T-helper 1 cell treated with Interleukin-12 subunit alpha and Interleukin-12 subunit beta and Interleukin-4 antibody, amounts not matched to agents 30 μg/mL and 1 μg/mL, for 36 hours (primary cell): Measurements from ENCODE around the gene CD2BP2.
A peak's percentile ranks its signal among the peaks of the same experiment; 100 is the strongest.
"Not testable (repeated sequence)": the region's sequence is repeated elsewhere in the genome, so short reads cannot be mapped to it uniquely, and the experiment has no call there.

Experiments
- H3K27ac Mint-ChIP-seq: one replicate; pipeline ENCODE4 v1.8.0; 2021; ENCODE audit warnings: mild to moderate bottlenecking, mixed read lengths
- H3K27me3 Mint-ChIP-seq: one replicate; pipeline ENCODE4 v1.8.0; 2021; ENCODE audit warnings: low read depth, mixed read lengths
- H3K36me3 Mint-ChIP-seq: one replicate; pipeline ENCODE4 v1.8.0; 2021; ENCODE audit warnings: low read depth, mixed read lengths
- H3K4me1 Mint-ChIP-seq: one replicate; pipeline ENCODE4 v1.8.0; 2021; ENCODE audit warnings: low read depth, mixed read lengths
- H3K4me3 Mint-ChIP-seq: one replicate; pipeline ENCODE4 v1.8.0; 2021; ENCODE audit warnings: mild to moderate bottlenecking, moderate library complexity, mixed read lengths
- H3K9me3 Mint-ChIP-seq: one replicate; pipeline ENCODE4 v1.8.0; 2021; ENCODE audit warnings: mixed read lengths

Gene CD2BP2

DNA sequence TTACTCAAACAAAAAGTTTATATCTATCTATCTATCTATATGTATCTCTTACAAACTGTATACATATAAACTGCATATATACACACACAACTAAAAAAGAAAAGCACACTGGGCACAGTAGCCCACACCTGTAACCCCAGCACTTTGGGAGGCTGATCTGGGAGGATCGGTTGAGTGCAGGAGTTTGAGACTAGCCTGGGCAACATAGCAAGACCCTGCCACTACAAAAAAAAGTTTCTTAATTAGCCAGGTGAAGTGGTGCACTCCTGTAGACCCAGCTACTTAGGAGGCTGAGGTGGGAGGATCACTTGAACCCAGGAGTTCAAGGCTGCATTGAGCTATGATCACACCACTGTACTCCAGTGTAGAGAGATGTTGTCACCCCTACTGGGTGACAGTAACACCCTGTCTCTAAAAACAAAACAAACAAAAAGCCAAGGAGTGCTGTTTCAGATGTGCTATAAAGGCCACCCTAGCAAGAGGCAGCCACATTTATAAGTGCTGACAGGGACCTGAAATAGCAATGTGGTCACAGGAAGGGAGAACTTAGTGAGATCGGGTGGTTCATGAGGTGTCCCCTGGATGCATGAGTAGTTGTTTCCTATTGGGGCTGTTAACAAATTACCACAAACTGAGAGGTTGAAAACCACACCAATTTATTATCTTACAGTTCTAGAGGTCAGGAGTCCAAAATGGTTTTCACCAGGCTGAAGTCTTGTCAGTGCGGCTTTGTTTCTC lies 4.8 kb downstream of the CD2BP2 start:
- Mint-ChIP-seq H3K4me3 (no peak overlapping the region), H3K27ac (peak overlapping the region; percentile 57), H3K27me3 (no peaks in the 10 kb centered on the region), H3K9me3 (no peaks in the 10 kb centered on the region), H3K4me1 (peaks cover 18% of the 10 kb centered on the region), H3K36me3 (peaks cover 33% of the 10 kb centered on the region)

DNA sequence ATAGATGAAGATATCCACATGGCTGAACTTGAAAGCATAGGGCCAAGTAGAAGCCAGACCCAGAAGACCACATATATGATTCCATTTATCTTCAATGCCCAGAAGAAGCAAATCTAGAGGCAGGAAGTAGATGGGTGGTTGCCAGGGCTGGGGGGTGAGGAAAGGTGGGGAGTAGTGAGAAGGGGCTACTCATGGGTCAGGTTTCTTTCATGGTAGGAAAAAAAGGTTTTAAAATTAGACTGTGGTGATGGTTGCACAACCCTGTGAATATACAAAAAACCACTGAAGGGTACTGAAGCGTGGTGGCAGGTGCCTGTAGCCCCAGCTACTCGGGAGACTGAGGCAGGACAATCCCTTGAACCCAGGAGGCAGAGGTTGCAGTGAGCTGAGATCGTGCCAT lies 5.4 kb downstream of the CD2BP2 start:
- Mint-ChIP-seq H3K36me3 (peaks cover 28% of the 10 kb centered on the region), H3K4me1 (peaks cover 15% of the 10 kb centered on the region), H3K9me3 (no peaks in the 10 kb centered on the region), H3K27me3 (no peaks in the 10 kb centered on the region), H3K4me3 (no peak overlapping the region), H3K27ac (peak overlapping the region; percentile 49)

DNA sequence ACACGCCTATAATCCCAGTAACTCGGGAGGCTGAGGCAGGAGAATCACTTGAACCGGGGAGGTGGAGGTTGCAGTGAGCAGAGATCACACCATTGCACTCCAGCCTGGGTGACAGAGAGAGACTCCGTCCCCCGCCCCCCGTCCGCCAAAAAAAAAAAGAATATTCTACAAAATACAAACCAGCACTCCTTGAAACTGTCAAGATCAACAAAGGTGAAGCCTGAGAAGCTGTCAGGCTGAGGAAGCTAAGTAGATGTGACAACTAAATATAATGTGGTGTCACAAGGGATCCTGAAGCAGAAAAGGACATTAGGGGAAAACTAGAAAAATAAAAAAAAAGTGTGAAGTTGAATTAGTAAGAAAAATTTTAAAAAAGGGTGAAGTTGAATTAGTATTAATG lies 6.2 kb downstream of the CD2BP2 start:
- H3K27ac Mint-ChIP-seq = no peak overlapping the region
- no peaks in the 10 kb centered on the region for H3K9me3 Mint-ChIP-seq
- H3K4me1 Mint-ChIP-seq = peaks cover 10% of the 10 kb centered on the region
- H3K27me3 Mint-ChIP-seq = no peaks in the 10 kb centered on the region
- peaks cover 25% of the 10 kb centered on the region for H3K36me3 Mint-ChIP-seq
- H3K4me3 Mint-ChIP-seq = no peak overlapping the region

DNA sequence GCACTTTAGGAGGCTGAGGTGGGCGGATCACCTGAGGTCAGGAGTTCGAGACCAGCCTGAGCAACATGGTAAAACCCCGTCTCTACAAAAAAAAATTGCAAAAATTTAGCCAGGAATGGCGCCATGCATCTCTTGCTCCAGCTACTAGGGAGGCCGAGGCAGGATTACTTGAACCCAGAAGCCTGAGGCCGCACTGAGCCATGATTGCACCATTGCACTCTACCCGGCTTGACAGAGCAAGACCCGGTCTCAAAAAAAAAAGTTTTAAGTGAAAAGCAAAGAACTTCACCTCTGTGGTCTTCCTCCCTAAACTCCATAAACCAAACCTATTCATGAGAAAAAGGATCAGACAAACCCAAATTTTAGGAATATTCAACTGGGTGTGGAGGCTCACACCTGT lies 7.0 kb downstream of the CD2BP2 start:
- H3K36me3 Mint-ChIP-seq = peaks cover 22% of the 10 kb centered on the region
- no peaks in the 10 kb centered on the region for H3K27me3 Mint-ChIP-seq
- no peak overlapping the region for H3K27ac Mint-ChIP-seq
- no peak overlapping the region for H3K4me3 Mint-ChIP-seq
- H3K4me1 Mint-ChIP-seq = peaks cover 6% of the 10 kb centered on the region
- H3K9me3 Mint-ChIP-seq = no peaks in the 10 kb centered on the region

DNA sequence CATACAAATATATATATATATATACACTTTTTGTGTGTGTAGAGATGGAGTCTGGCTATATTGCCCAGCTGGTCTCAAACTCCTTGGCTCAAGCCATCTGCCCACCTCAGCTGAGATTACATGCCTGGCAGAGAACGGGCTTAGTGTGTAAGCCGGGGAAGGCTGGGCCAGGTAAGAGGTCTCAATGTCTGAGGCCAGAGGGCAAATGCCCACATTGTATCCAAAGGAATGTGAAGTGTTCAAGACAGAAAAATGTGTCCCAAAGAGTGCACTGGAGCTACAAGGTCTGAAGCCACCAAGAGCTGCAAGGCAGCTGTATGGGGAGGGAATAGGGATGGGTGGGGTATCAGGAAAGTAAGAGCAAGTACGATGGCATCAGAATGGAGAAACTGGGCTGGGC lies 8.8 kb downstream of the CD2BP2 start:
- no peaks in the 10 kb centered on the region for H3K9me3 Mint-ChIP-seq
- peaks cover 8% of the 10 kb centered on the region for H3K36me3 Mint-ChIP-seq
- H3K4me3 Mint-ChIP-seq = no peak overlapping the region
- peaks cover 5% of the 10 kb centered on the region for H3K4me1 Mint-ChIP-seq
- H3K27ac Mint-ChIP-seq = no peak overlapping the region
- no peaks in the 10 kb centered on the region for H3K27me3 Mint-ChIP-seq

DNA sequence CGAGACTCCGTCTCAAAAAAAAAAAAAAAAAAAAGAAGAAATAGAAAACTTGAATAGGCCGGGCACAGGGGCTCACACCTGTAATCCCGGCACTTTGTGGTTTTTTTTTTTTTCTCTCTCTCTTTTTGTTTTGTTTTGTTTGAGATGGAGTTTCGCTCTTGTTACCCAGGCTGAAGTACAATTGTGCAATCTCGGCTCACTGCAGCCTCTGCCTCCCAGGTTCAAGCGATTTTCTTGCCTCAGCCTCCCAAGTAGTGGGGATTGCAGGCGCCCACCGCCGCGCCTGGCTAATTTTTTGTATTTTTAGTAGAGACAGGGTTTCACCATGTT lies 11.7 kb downstream of the CD2BP2 start:
- not testable (repeated sequence) for H3K4me3 Mint-ChIP-seq, H3K4me1 Mint-ChIP-seq

DNA sequence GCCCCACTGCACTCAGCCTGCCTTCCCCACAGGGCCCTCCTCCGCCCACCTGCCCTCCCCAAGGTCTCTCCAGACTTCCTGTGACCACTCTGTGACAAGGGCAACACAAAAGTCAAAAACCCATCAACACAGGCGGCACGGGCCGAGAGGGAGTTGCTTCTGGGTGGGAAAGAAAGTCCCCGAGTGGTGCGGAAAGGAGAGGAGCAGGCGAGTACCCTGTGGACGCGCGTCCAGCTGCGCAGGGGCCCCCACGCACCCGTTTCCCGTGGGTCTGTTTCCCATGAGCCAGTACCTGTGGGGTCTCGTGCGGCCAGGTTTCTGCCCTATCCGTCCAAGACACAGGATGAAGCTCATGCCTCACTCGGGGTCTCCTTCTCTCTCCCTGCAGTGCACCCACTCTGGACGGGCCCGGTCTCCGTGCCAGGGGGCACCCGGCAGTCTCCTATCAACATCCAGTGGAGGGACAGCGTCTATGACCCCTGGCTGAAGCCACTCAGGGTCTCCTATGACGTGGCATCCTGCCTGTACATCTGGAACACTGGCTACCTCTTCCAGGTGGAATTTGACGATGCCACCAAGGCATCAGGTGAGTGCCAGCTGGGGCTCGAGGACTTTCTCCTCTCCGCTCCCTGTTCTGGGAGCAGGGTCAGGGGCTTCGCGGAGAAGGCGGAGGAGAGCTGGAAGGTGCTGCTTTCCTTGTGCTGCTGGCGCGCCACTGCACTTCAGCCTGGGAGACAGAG lies 12.2 kb downstream of the CD2BP2 start:
- H3K9me3 Mint-ChIP-seq = no peaks in the 10 kb centered on the region
- H3K36me3 Mint-ChIP-seq = peaks cover 1% of the 10 kb centered on the region
- no peak overlapping the region for H3K27ac Mint-ChIP-seq
- H3K27me3 Mint-ChIP-seq = no peaks in the 10 kb centered on the region
- no peak overlapping the region for H3K4me3 Mint-ChIP-seq
- H3K4me1 Mint-ChIP-seq = peaks cover 4% of the 10 kb centered on the region

More for the DNA sequence above, 11.7 kb downstream of the CD2BP2 start:
- H3K36me3 Mint-ChIP-seq, H3K27me3 Mint-ChIP-seq, H3K9me3 Mint-ChIP-seq, H3K27ac Mint-ChIP-seq: not testable (repeated sequence)

DNA sequence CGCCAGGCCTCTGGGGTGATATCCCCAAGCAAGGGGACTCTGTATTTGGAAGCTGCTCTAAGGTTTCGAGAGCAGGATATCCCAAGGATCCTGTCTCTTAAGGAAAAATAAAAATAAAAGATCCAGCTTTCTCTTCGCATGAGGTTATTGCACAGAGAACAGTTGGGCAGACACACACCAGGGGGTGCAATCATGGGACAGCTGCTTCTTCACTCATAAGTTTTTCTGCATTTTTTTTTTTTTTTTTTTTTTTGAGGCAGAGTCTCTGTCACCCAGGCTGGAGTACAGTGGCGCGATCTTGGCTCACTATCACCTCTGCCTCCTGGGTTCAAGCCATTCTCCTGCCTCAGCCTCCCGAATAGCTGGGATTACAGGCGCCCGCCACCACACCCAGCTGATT lies 13.1 kb downstream of the CD2BP2 start:
- H3K36me3 Mint-ChIP-seq, H3K27me3 Mint-ChIP-seq, H3K4me1 Mint-ChIP-seq, H3K9me3 Mint-ChIP-seq, H3K4me3 Mint-ChIP-seq, H3K27ac Mint-ChIP-seq: not testable (repeated sequence)

DNA sequence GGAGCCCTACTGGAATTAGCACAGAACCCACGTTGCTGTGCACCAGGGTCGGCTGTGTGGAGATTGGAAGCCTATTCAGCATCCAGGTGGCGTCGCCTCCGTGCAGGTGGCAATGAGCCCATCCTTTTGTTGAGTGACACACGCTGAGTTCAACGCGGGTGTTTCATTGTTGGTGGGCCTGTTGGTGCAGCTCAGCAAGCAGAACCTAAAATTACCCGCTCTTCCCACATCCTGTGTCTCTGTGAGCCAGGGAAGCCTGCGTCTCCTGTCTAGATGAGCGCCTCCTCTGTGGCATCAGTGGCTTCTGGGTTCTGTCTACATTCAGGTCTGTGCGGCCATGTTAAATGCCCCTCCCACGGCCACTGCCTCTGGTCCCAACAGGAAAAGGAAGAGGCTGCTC lies 14.5 kb downstream of the CD2BP2 start:
- Mint-ChIP-seq H3K4me3 (no peak overlapping the region), H3K4me1 (peaks cover 8% of the 10 kb centered on the region), H3K27ac (no peak overlapping the region), H3K27me3 (no peaks in the 10 kb centered on the region), H3K9me3 (no peaks in the 10 kb centered on the region), H3K36me3 (peaks cover 1% of the 10 kb centered on the region)

DNA sequence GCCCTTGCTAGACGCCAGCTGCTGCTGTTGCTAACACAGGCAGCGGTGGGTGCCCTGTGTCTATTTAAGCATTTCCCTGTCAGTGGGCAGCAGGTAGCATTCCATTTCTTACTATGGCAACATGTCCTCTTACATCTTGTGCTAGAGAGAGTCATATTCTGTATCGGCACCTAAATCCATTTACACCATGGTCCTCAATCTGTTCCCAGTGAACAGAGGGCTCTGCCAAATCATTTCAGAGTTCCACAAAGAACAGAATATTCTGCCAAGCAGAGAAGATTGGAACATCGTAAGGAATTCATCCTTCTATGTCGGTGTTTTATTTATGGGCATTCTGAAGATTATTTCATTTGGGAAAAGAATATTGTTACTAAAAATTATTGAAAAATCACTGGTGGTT lies 16.4 kb downstream of the CD2BP2 start:
- H3K4me3 Mint-ChIP-seq, H3K36me3 Mint-ChIP-seq, H3K27ac Mint-ChIP-seq, H3K9me3 Mint-ChIP-seq, H3K27me3 Mint-ChIP-seq: not testable (repeated sequence)
- H3K4me1 Mint-ChIP-seq = peaks cover 12% of the 10 kb centered on the region

DNA sequence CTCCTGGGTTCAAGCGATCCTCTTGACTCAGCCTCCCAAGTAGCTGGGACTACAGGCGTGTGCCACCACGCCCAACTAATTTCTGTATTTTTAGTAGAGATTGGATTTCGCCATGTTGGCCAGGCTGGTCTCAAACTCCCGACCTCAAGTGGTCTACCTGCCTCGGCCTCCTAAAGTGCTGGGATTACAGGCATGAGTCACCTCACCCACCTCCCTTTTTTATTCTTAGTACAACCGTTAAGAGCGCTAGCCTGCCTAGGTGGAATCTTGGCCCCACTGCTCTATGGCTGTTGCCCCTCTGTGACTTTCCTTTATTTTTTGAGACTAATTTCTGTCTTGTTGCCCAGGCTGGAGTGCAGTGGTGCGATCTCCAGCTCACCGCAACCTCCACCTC lies 17.1 kb downstream of the CD2BP2 start:
- H3K27me3 Mint-ChIP-seq, H3K4me3 Mint-ChIP-seq, H3K27ac Mint-ChIP-seq, H3K9me3 Mint-ChIP-seq, H3K36me3 Mint-ChIP-seq: not testable (repeated sequence)
- H3K4me1 Mint-ChIP-seq = peaks cover 12% of the 10 kb centered on the region

DNA sequence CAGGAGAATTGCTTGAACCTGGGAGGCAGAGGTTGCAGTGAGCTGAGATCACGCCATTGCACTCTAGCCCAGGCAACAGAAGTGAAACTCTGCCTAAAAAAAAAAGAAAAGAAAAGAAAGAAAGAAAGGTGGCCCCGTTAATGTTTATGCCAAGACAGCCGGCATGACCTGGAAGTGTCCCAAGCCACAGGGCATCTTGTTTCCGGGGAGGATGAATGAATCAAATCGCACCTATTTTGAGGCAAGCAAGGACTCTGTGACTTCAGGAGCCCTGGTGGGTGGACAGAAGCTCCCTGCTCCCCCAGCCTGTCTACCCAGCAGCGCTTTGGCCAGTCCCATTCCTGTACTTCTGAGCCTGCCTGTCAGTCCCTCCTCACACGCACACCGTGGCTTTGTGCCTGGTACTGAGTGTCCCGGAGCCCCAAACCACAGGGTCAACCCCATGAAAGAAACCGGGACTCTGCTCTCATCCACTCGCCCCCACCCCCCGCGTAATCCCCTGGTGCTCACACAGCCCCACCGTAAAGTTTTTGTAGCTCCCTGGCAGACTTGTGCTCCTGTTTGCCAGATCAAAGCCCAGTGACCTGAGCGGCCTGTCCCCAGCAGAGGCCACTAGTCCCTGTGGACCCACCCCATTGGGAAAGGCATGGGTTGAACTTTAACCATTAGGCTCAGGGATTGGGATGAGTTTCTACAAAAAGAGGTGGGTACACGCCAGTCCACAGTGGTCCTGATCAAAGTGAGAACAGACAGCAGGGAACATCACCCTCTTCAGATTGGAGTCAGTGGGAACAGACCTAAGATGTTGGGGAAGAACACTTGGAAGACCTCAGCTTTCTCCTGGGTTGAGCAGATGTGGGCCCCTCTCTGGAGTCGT lies 19.3 kb downstream of the CD2BP2 start:
- H3K4me1 Mint-ChIP-seq = peaks cover 17% of the 10 kb centered on the region
- no peaks in the 10 kb centered on the region for H3K36me3 Mint-ChIP-seq
- H3K4me3 Mint-ChIP-seq = peak overlapping the region; percentile 85
- peak overlapping the region; percentile 86 for H3K27ac Mint-ChIP-seq
- H3K9me3 Mint-ChIP-seq = no peaks in the 10 kb centered on the region
- no peaks in the 10 kb centered on the region for H3K27me3 Mint-ChIP-seq

DNA sequence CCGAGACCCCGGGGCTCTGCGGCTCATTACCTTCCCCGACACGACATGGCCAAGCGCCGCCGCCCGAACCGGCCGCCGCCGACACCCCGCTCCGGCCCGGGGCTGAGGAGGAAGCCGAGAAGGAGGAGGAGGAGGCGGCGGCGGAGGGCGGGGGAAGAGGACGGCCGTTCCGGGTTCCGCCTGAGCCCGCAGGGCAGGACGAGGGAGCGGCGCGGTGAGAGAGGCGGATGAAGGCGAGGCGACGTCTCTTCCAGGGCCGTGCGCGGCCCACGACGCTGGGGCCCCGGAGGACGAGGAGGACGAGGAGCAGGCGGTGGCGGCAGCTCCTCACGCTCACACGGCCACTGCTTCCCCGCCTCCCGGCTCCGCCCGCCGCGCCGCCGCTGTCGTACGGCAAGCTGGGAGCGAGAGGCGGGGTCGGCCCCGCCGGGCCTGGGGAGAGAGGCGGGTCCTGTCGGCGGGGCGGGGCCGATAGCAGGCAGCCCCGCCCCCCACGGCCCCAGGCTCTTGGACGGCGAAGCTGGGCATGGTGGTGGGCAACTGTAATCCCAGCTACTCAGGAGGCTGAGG lies 20.0 kb downstream of the CD2BP2 start:
- not testable (repeated sequence) for H3K36me3 Mint-ChIP-seq, H3K9me3 Mint-ChIP-seq, H3K27me3 Mint-ChIP-seq
- H3K27ac Mint-ChIP-seq = peak overlapping the region; percentile 86
- H3K4me3 Mint-ChIP-seq = peak overlapping the region; percentile 85
- peaks cover 16% of the 10 kb centered on the region for H3K4me1 Mint-ChIP-seq

DNA sequence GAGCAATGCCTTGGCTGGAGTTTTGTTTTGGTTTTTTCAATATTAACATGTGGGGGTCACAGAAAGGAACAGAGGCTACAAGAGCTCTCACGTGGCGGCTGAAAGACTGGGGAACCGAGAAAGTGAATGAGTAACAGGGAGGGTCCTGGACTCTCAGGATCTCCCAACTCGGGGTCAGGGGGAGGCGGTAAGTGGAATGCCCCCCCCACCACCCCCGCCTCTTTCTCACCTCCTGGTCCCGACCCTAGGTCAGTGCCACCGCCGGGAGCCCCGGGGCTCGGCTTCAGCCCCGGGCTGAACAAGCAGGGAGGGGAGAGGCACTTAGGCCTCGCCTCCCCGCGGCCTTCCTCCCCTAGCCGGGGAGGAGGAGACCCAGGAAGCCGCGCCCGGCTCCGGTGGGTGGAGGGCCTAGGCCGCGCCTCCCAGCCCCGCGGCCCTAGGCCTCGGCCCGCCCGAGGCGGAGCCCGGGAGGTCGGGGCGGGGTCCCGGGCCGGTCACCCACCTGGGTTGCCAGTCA lies 20.6 kb downstream of the CD2BP2 start:
- not testable (repeated sequence) for H3K36me3 Mint-ChIP-seq, H3K27me3 Mint-ChIP-seq, H3K9me3 Mint-ChIP-seq
- peak overlapping the region; percentile 88 for H3K27ac Mint-ChIP-seq
- peak overlapping the region; percentile 96 for H3K4me3 Mint-ChIP-seq
- H3K4me1 Mint-ChIP-seq = peaks cover 17% of the 10 kb centered on the region
